HG03460 (cell line): ENCODE measurements around the gene BBS9.

Source experiments
- ATAC-seq: cut with Tn5 transposase; IDR thresholded peaks from one replicate; pipeline ENCODE4 v1.9.1; 2021; ENCODE audit not compliant: unreplicated experiment

The BBS9 gene

GRCh38 chr7:33632840-33633525, 503.6 kb downstream of the BBS9 start:
- no peak for ATAC-seq

- ATAC-seq = no peak
Measured at GRCh38 chr7:33634606-33635005, 505.2 kb downstream of the BBS9 start.

- no peak for ATAC-seq
Measured at GRCh38 chr7:33636359-33636758, 507.0 kb downstream of the BBS9 start.

GRCh38 chr7:33639552-33640197, 510.3 kb downstream of the BBS9 start:
- ATAC-seq = no peak

GRCh38 chr7:33640741-33641140, 511.4 kb downstream of the BBS9 start:
- no peak for ATAC-seq

- no peak for ATAC-seq
Measured at GRCh38 chr7:33642312-33642711, 512.9 kb downstream of the BBS9 start.

- ATAC-seq = no peak
Measured at GRCh38 chr7:33643530-33643929, 514.2 kb downstream of the BBS9 start.

GRCh38 chr7:33644489-33644888, 515.1 kb downstream of the BBS9 start:
- no peak for ATAC-seq

- ATAC-seq = no peak
Measured at GRCh38 chr7:33645104-33645503, 515.7 kb downstream of the BBS9 start.

GRCh38 chr7:33646166-33646565, 516.8 kb downstream of the BBS9 start:
- no peak for ATAC-seq

- no peak for ATAC-seq
Measured at GRCh38 chr7:33646891-33647391, 517.6 kb downstream of the BBS9 start.

GRCh38 chr7:33649476-33650441, 520.4 kb downstream of the BBS9 start:
- ATAC-seq = no peak

- ATAC-seq = no peak
Measured at GRCh38 chr7:33650828-33651227, 521.5 kb downstream of the BBS9 start.

- ATAC-seq = no peak
Measured at GRCh38 chr7:33651998-33652515, 522.7 kb downstream of the BBS9 start.

- ATAC-seq = no peak
Measured at GRCh38 chr7:33654676-33655075, 525.3 kb downstream of the BBS9 start.
